Renal cortex interstitium (tissue), 11 donors: Measurements from ENCODE around the gene PEX5L. TPM values are rescaled to one million over a fixed set of nuclear protein-coding genes. Genes with fewer than 3 reads are reported as not detected.
A peak's percentile ranks its signal among the peaks of the same experiment; 100 is the strongest.

Experiments
- DNase-seq, 11 donors: peaks; one replicate each; pipeline ENCODE4 v3.0.0-alpha.2; 2013; ENCODE audit warnings: low read depth in 9 of 11, low spot score in 4 of 11; ENCODE audit errors: extremely low read depth in 1 of 11
- polyA plus RNA-seq, 3 donors: library from polyadenylated mRNA; unstranded; fragments of 120-200 nt; gene quantifications; one replicate each; pipeline ENCODE4 v1.2.1, GENCODE V29; 2013; ENCODE audit not compliant: insufficient read length in 3 of 3

PEX5L gene
- polyA plus RNA-seq, 3 donors: 0.31 to 0.50 (median 0.39) TPM

GRCh38 chr3:179961071-179961702 lies 75.5 kb downstream of the PEX5L start:
- DNase-seq: no peak

- no peak for DNase-seq
Measured at GRCh38 chr3:179958759-179959158, 78.0 kb downstream of the PEX5L start.

- DNase-seq: no peak
Measured at GRCh38 chr3:179958143-179958542, 78.6 kb downstream of the PEX5L start.

GRCh38 chr3:179957264-179957845 lies 79.4 kb downstream of the PEX5L start:
- no peak for DNase-seq

GRCh38 chr3:179956416-179956830 lies 80.3 kb downstream of the PEX5L start:
- no peak for DNase-seq

- no peak for DNase-seq
Measured at GRCh38 chr3:179955809-179956208, 80.9 kb downstream of the PEX5L start.

GRCh38 chr3:179955286-179955685 lies 81.5 kb downstream of the PEX5L start:
- DNase-seq: no peak

- peak in 1 of 11 donors; percentile 43 for DNase-seq
Measured at GRCh38 chr3:179953993-179954870, 82.5 kb downstream of the PEX5L start.

GRCh38 chr3:179950840-179951239 lies 85.9 kb downstream of the PEX5L start:
- DNase-seq: no peak

GRCh38 chr3:179949869-179950268 lies 86.9 kb downstream of the PEX5L start:
- no peak for DNase-seq

GRCh38 chr3:179949412-179949811 lies 87.3 kb downstream of the PEX5L start:
- peak in 7 of 11 donors; percentile 37 to 70 (median 58) for DNase-seq

- DNase-seq: no peak
Measured at GRCh38 chr3:179948740-179949139, 88.0 kb downstream of the PEX5L start.

- no peak for DNase-seq
Measured at GRCh38 chr3:179945569-179945968, 91.2 kb downstream of the PEX5L start.

- no peak for DNase-seq
Measured at GRCh38 chr3:179943117-179943880, 93.4 kb downstream of the PEX5L start.

GRCh38 chr3:179942553-179943075 lies 94.1 kb downstream of the PEX5L start:
- DNase-seq: no peak

GRCh38 chr3:179935710-179936109 lies 101.0 kb downstream of the PEX5L start:
- DNase-seq: no peak

- no peak for DNase-seq
Measured at GRCh38 chr3:179933914-179934313, 102.8 kb downstream of the PEX5L start.

- DNase-seq: no peak
Measured at GRCh38 chr3:179933080-179933479, 103.7 kb downstream of the PEX5L start.

- no peak for DNase-seq
Measured at GRCh38 chr3:179932674-179933073, 104.1 kb downstream of the PEX5L start.
